GM12878 (cell line): ENCODE results near the gene C15orf62. TPM values are rescaled to one million over a fixed set of nuclear protein-coding genes. Genes with fewer than 3 reads are reported as not detected.

Source experiments
- ATAC-seq: fragments of 200-7000 bp; cut with Tn5 transposase; 3 replicates; pipeline ENCODE4 v1.9.1; 2020; ENCODE audit warnings: mild to moderate bottlenecking, moderate library complexity
- BruUV-seq: library from RNA; stranded (reverse); fragments of 400-500 nt; replicated peaks from 2 replicates; lab custom pipeline; 2021; lab: Mats Ljungman, UMichigan
- CTCF ChIA-PET: fragments of 300-600 bp; sonication (Branson Sonifier 250); formaldehyde crosslinking; extraction: SDS; loops from one replicate; lab custom pipeline; 2021; ENCODE audit warnings: inconsistent platforms; lab: Yijun Ruan, JAX
- POLR2A ChIA-PET: fragments of 350-600 bp; formaldehyde crosslinking; extraction: SDS; loops from one replicate; lab custom pipeline; 2021; ENCODE audit warnings: inconsistent platforms; lab: Charles Lee
- RAD21 ChIA-PET: fragments of 300-600 bp; sonication (Branson Sonifier 250); formaldehyde crosslinking; loops from one replicate; lab custom pipeline; 2023; ENCODE audit warnings: antibody characterized with exemption; ENCODE audit not compliant: unreplicated experiment; lab: Charles Lee
- SMC1A ChIA-PET: fragments of 300-600 bp; sonication (Branson Sonifier 250); formaldehyde crosslinking; loops from one replicate; lab custom pipeline; 2023; ENCODE audit not compliant: unreplicated experiment, uncharacterized antibody; lab: Charles Lee
- DNase-seq: peaks from one replicate; pipeline ENCODE4 v3.0.0-alpha.2; 2011; ENCODE audit warnings: low read depth, low spot score
- FAIRE-seq: peaks from 3 replicates; lab custom pipeline; 2011; peaks lifted over from hg19 to GRCh38; lab: Jason Lieb, UNC
- H2AFZ ChIP-seq: 2 replicates; pipeline ENCODE4 v1.6.0; 2011; ENCODE audit warnings: low read depth, low read length, control low read depth; ENCODE audit not compliant: control insufficient read depth
- H3K27ac ChIP-seq: 2 replicates; pipeline ENCODE4 v1.5.1; 2011; ENCODE audit warnings: control low read depth; ENCODE audit not compliant: control insufficient read depth, insufficient read depth
- H3K27me3 ChIP-seq, 2 experiments: replicated peaks in 1 of 2; 2 replicates each; pipeline versions ENCODE4 v1.6.0 to v1.6.1; 2011; ENCODE audit warnings: low read length in 1 of 2; ENCODE audit not compliant: control insufficient read depth in 2 of 2, insufficient read depth in 2 of 2
- H3K36me3 ChIP-seq, 2 experiments: 2 replicates each; pipeline ENCODE4 v1.5.1; 2011; ENCODE audit warnings: low read length in 1 of 2; ENCODE audit not compliant: control insufficient read depth in 2 of 2, insufficient read depth in 2 of 2
- H3K4me1 ChIP-seq: 2 replicates; pipeline ENCODE4 v1.6.1; 2011; ENCODE audit warnings: mild to moderate bottlenecking, low read length, moderate library complexity, mixed read lengths; ENCODE audit not compliant: control insufficient read depth, insufficient read depth
- H3K4me2 ChIP-seq: 2 replicates; pipeline ENCODE4 v1.6.0; 2011; ENCODE audit warnings: control low read depth; ENCODE audit not compliant: control insufficient read depth, insufficient read depth
- H3K4me3 ChIP-seq: fragments of 200-600 bp; sonication (generic); 2 replicates; pipeline ENCODE4 v1.5.1; 2016
- H3K79me2 ChIP-seq: 2 replicates; pipeline ENCODE4 v1.6.0; 2011; ENCODE audit warnings: low read length; ENCODE audit not compliant: control insufficient read depth, insufficient read depth
- H3K9ac ChIP-seq: 2 replicates; pipeline ENCODE4 v1.8.0; 2011; ENCODE audit warnings: low read length, control low read depth, mixed read lengths; ENCODE audit not compliant: control insufficient read depth, insufficient read depth
- H3K9me3 ChIP-seq: replicated peaks from 3 replicates; pipeline ENCODE4 v1.5.1; 2011; ENCODE audit warnings: mild to moderate bottlenecking, low read length; ENCODE audit not compliant: control insufficient read depth, insufficient read depth
- H4K20me1 ChIP-seq: 2 replicates; pipeline ENCODE4 v1.6.0; 2011; ENCODE audit not compliant: control insufficient read depth, insufficient read depth
- ASH2L ChIP-seq: fragments of 300-600, 200-600 bp; sonication (generic); IDR thresholded peaks from 2 replicates; pipeline ENCODE4 v1.6.1; 2017; ENCODE audit warnings: low read depth, mild to moderate bottlenecking, borderline replicate concordance
- CBFB ChIP-seq: IDR thresholded peaks from 2 replicates; pipeline ENCODE4 v1.6.1; 2016; ENCODE audit warnings: antibody characterized with exemption, low read depth
- IRF4 ChIP-seq: IDR thresholded peaks from 2 replicates; pipeline ENCODE4 v1.6.1; 2011; ENCODE audit warnings: low read depth, low read length
- RFX5 ChIP-seq: IDR thresholded peaks from 2 replicates; pipeline ENCODE4 v1.6.1; 2011; ENCODE audit warnings: low read depth, low read length, improper control_type of control experiment
- TAF1 ChIP-seq: IDR thresholded peaks from 2 replicates; pipeline ENCODE4 v1.6.1; 2011; ENCODE audit warnings: mild to moderate bottlenecking, low read depth, low read length, borderline replicate concordance
- WGBS: methylation state at CpG from one replicate; pipeline ENCODE4 v1.1.6; 2016; ENCODE audit warnings: low lambda C conversion rate; ENCODE audit not compliant: insufficient replicate concordance, insufficient coverage; ENCODE audit errors: missing lambda C conversion rate; 5-methylcytosine and 5-hydroxymethylcytosine counted together
- in situ Hi-C: fragments of 300-500 bp; cut with MboI; formaldehyde crosslinking; loops from 9 replicates; pipeline ENCODE4 v1.14.3; 2018; ENCODE audit warnings: mixed read lengths
- intact Hi-C: fragments of 100-400 bp; cut with micrococcal nuclease; formaldehyde crosslinking; loops from one replicate; pipeline ENCODE4 v1.14.2; 2022; ENCODE audit not compliant: unreplicated experiment
- polyA plus RNA-seq, 11 experiments: library from polyadenylated mRNA; depleted of rRNA in 4 of 11; unstranded in 6 of 11; stranded (reverse) in 5 of 11; fragments of >200 nt; fragmentation: Nextera tagmentation in 4 of 11; fragmentation: Illumina TruSeq in 1 of 11; extraction: Ambion mirVana in 4 of 11; extraction: Trizol in 1 of 11; gene quantifications; 1 replicate in 1 of 11; 2 replicates in 10 of 11; pipeline versions ENCODE4 v1.2.1 to v1.2.3, GENCODE V29; 2011 to 2016; ENCODE audit warnings: inconsistent platforms in 2 of 11, missing spikeins in 2 of 11, low read depth in 1 of 11
- total RNA-seq, 4 experiments: library from RNA; depleted of rRNA in 3 of 4; stranded (reverse); fragments of >200 nt in 3 of 4; fragmentation: Illumina TruSeq in 1 of 4; extraction: Trizol in 1 of 4; gene quantifications; 2 replicates each; pipeline versions ENCODE4 v1.2.1 to v1.2.3, GENCODE V29; 2013 to 2021
- TF ChIP-seq, protein P1 (sequence below): fragments of 450-650 bp; IDR thresholded peaks from 2 replicates; pipeline ENCODE4 v1.6.1; 2017; ENCODE audit warnings: antibody characterized with exemption, mild to moderate bottlenecking, moderate library complexity
- TF ChIP-seq, protein P2 (sequence below): fragments of 150-350 bp; IDR thresholded peaks from 2 replicates; pipeline ENCODE4 v1.6.1; 2014; ENCODE audit warnings: mild to moderate bottlenecking, low read depth, low read length
- TF ChIP-seq, protein P3 (sequence below): fragments of 150-350 bp; IDR thresholded peaks from 2 replicates; pipeline ENCODE4 v1.6.1; 2016; ENCODE audit warnings: low read depth, low read length

Gene C15orf62
- total and polyA plus RNA-seq, 10 of the 15 experiments (the other 5 are each of a cell fraction or from before 2014, with no cell fraction given), result 0.06 to 0.68 (median 0.40) TPM; not detected in 1

DNA sequence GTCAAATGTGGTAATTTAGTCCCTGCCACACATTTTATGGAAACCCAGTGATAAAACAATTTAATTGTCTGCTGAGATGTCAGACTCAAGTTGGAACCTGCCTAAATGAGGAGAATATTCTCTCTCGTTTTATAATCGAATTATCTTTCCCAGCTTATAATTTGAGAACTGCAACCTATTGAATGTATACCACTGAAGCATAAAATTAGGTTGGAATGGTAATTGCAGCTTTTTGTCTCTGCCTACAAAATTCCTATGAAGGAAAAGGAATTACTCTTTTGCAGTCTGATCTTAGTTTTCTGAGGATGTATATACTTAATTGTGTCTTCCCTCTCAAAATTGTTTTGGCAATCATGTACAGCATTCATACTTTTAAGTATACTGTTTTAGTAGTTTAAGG lies 45.9 kb upstream of the C15orf62 start (continued):
- TF ChIP-seq, protein P1, sequence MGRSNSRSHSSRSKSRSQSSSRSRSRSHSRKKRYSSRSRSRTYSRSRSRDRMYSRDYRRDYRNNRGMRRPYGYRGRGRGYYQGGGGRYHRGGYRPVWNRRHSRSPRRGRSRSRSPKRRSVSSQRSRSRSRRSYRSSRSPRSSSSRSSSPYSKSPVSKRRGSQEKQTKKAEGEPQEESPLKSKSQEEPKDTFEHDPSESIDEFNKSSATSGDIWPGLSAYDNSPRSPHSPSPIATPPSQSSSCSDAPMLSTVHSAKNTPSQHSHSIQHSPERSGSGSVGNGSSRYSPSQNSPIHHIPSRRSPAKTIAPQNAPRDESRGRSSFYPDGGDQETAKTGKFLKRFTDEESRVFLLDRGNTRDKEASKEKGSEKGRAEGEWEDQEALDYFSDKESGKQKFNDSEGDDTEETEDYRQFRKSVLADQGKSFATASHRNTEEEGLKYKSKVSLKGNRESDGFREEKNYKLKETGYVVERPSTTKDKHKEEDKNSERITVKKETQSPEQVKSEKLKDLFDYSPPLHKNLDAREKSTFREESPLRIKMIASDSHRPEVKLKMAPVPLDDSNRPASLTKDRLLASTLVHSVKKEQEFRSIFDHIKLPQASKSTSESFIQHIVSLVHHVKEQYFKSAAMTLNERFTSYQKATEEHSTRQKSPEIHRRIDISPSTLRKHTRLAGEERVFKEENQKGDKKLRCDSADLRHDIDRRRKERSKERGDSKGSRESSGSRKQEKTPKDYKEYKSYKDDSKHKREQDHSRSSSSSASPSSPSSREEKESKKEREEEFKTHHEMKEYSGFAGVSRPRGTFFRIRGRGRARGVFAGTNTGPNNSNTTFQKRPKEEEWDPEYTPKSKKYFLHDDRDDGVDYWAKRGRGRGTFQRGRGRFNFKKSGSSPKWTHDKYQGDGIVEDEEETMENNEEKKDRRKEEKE, result no peak
- TF ChIP-seq CBFB, result no peak
- TF ChIP-seq ASH2L, result no peak

DNA sequence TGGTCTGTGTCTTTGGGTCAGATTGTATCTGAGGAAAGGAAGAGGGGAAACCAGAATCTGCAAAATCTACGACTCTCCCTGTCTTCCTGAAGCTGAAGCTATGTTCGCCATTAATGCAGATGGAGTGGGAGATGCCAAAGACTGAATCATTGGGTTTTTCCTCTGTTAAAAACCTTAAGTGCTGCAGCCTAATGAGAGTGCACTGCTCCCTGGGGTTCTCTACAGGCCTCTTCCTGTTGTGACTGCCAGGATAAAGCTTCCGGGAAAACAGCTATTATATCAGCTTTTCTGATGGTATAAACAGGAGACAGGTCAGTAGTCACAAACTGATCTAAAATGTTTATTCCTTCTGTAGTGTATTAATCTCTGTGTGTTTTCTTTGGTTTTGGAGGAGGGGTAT lies 38.7 kb upstream of the C15orf62 start:
- no peaks in the 10 kb centered on the region for H3K4me1 ChIP-seq
- no peak overlapping the region for H3K27ac ChIP-seq
- H4K20me1 ChIP-seq, result no peaks in the 10 kb centered on the region
- in situ Hi-C loops, result no loop called here
- POLR2A ChIA-PET, result interaction anchor here (0.6 kb wide), 1 partner anchor 294 kb away, joined by 5 read pairs; no protein-coding TSS in a partner anchor
- H3K9me3 ChIP-seq, result no peaks in the 10 kb centered on the region
- H3K4me2 ChIP-seq, result no peak overlapping the region
- H3K9ac ChIP-seq, result no peak overlapping the region
- ATAC-seq (no peak), DNase-seq (no peak), FAIRE-seq (no peak)
- RAD21 ChIA-PET, result interaction anchor here (1.9 kb wide), 2 partner anchors 13 to 52 kb away, joined by 3 to 6 read pairs; no protein-coding TSS in a partner anchor
- H3K36me3 ChIP-seq, result peaks cover 7 to 10% of the 10 kb centered on the region in 2 experiments; a peak in 3 of 4 replicates
- TSS peak; percentile 45 for BruUV-seq
- no peaks in the 10 kb centered on the region for H3K79me2 ChIP-seq
- H3K4me3 ChIP-seq, result no peak overlapping the region
- intact Hi-C loops, result no loop called here
- WGBS, result 95% methylated on average over 3 of the region's 3 CpGs
- TF ChIP-seq, protein P2, sequence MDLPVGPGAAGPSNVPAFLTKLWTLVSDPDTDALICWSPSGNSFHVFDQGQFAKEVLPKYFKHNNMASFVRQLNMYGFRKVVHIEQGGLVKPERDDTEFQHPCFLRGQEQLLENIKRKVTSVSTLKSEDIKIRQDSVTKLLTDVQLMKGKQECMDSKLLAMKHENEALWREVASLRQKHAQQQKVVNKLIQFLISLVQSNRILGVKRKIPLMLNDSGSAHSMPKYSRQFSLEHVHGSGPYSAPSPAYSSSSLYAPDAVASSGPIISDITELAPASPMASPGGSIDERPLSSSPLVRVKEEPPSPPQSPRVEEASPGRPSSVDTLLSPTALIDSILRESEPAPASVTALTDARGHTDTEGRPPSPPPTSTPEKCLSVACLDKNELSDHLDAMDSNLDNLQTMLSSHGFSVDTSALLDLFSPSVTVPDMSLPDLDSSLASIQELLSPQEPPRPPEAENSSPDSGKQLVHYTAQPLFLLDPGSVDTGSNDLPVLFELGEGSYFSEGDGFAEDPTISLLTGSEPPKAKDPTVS, result no peak
- TF ChIP-seq, protein P3, sequence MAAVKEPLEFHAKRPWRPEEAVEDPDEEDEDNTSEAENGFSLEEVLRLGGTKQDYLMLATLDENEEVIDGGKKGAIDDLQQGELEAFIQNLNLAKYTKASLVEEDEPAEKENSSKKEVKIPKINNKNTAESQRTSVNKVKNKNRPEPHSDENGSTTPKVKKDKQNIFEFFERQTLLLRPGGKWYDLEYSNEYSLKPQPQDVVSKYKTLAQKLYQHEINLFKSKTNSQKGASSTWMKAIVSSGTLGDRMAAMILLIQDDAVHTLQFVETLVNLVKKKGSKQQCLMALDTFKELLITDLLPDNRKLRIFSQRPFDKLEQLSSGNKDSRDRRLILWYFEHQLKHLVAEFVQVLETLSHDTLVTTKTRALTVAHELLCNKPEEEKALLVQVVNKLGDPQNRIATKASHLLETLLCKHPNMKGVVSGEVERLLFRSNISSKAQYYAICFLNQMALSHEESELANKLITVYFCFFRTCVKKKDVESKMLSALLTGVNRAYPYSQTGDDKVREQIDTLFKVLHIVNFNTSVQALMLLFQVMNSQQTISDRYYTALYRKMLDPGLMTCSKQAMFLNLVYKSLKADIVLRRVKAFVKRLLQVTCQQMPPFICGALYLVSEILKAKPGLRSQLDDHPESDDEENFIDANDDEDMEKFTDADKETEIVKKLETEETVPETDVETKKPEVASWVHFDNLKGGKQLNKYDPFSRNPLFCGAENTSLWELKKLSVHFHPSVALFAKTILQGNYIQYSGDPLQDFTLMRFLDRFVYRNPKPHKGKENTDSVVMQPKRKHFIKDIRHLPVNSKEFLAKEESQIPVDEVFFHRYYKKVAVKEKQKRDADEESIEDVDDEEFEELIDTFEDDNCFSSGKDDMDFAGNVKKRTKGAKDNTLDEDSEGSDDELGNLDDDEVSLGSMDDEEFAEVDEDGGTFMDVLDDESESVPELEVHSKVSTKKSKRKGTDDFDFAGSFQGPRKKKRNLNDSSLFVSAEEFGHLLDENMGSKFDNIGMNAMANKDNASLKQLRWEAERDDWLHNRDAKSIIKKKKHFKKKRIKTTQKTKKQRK, result no peak
- no peak for TF ChIP-seq IRF4
- TF ChIP-seq RFX5, result no peak
- TF ChIP-seq TAF1, result no peak
- no peaks in the 10 kb centered on the region for H3K27me3 ChIP-seq
- H2AFZ ChIP-seq, result no peak overlapping the region
- CTCF ChIA-PET, result interaction anchor here (0.7 to 1.1 kb wide), 6 partner anchors 9 to 161 kb away, joined by 3 to 4 read pairs (median 4); no protein-coding TSS in a partner anchor
- SMC1A ChIA-PET, result interaction anchor here (0.6 to 2.0 kb wide), 4 partner anchors 13 to 52 kb away, joined by 3 to 5 read pairs (median 3); no protein-coding TSS in a partner anchor
